NCI-H446 (cell line): ENCODE data around the gene CLECL1.
"Not testable (repeated sequence)": the region's sequence is repeated elsewhere in the genome, so short reads cannot be mapped to it uniquely, and the experiment has no call there.

Experiments
- DNase-seq, 2 experiments: peaks; one replicate each; lab custom pipeline; 2025; lab: John Stamatoyannopoulos, UW

The CLECL1 gene

DNA sequence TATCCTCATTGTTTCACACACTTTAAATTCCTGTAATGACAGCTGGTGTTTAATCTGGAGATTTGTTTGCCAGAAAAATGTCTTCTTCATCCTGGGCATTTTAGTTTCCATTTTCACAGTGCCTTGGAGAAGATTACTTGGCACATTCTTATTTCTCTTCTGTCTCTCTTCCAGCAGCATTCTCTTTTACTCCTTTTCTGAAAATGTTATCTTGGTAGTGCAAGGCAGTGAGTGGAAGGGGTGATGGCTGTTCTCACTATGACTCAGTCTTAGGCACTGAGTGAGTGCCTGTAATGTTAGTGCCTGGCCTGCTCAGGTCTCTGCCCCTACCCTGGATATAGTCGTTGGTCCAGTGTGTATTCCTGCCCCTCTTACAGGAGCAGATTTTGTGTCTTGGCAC, 13.1 kb downstream of the CLECL1 start:
- DNase-seq = no peak

DNA sequence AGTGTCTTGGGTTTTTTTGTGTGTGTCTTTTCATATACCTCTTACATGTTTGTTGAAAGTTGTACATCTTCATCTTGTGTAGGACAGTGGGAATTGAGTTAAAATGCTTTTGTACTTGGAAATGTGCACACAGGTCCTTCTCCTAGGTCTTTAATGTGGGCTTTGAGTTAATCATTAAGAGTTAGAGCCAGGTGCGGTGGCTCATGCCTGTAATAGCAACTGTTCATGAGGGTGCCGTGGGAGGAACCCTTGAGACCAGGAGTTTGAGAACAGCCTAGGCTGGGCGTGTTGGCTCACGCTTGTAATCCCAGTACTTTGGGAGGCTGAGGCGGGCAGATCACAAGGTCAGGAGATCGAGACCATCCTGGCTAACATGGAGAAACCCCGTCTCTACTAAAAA, 13.9 kb downstream of the CLECL1 start:
- DNase-seq = no peak

GRCh38 chr12:9717070-9717925, 15.6 kb downstream of the CLECL1 start:
- DNase-seq = no peak

- DNase-seq = not testable (repeated sequence)
Measured at GRCh38 chr12:9713032-9713558, 19.8 kb downstream of the CLECL1 start.

GRCh38 chr12:9711664-9712063, 21.2 kb downstream of the CLECL1 start:
- no peak for DNase-seq

GRCh38 chr12:9710584-9711375, 22.1 kb downstream of the CLECL1 start:
- no peak for DNase-seq

DNA sequence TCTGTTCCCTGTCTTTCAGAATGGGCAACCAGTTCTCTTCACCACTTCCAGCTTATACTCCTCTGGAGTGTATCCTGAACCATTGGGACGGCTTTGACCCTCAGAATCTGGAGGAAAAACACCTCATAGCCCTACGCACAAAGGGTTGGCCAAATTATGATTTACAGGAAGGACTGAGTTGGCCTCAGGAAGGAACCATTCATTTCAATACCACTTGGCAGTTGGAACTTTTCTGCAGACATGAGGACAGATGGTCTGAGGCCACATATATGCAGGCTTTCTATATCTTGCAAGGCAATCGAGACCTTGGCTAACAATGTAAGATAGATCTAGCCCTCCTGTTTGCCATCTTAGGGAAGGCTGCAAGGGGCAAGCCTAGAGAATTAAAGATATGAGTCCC, 24.0 kb downstream of the CLECL1 start:
- DNase-seq = no peak

GRCh38 chr12:9707864-9708808, 24.8 kb downstream of the CLECL1 start:
- DNase-seq = peak; percentile 4 to 55

DNA sequence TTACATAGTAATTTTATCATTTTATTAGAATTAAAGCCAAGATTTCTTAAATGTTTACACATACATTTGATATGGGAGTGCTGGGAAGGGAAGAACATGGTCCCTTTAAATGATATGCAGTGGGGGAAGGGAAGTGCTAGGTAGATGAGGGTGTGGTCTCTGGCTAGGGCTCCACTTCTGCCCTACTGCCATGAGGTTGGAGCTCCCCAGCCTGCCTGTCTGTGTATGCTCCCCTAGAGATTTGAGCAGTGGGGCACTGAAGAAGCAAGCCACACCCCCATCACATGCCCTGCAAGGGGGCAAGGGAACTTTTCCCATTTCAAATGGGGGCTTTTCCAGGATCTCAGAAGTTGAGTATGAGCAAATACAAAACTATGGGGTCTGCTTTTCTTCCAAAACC, 25.5 kb downstream of the CLECL1 start:
- no peak for DNase-seq

DNA sequence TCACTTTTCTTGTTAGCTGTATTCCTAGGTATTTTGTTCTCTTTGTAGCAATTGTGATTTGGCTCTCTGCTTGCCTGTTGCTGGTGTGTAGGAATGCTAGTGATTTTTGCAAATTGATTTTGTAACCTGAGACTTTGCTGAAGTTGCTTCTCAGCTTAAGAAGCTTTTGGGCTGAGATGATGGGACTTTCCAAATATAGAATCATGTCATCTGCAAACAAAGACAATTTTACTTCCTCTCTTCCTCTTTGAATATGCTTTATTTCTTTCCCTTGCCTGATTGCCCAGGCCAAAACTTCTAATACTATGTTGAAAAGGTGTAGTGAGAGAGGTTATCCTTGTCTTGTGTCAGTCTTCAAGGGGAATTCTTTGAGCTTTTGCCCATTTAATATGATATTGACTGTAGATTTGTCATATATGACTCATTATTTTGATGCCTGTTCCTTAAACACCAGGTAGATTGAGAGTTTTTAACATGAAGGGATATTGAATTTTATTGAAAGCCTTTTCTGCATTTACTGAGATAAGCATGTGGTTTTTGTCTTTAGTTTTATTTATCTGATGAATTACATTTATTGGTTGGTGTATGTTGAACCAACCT, 26.7 kb downstream of the CLECL1 start:
- no peak for DNase-seq

DNA sequence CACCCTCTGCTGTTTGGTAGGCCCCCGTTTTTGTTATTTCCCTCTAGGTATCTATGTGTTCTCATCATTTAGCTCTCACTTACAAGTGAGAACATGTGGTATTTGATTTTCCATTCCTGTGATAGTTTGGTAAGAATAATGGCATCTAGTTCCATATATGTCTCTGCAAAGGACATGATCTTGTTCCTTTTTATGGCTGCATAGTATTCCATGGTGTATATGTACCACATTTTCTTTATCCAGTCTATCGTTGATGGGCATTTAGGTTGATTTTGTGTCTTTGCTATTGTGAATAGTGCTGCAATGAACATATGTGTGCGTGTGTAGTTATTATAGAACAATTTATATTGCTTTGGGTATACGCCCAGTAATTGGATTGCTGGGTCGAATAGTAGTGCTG, 28.3 kb downstream of the CLECL1 start:
- not testable (repeated sequence) for DNase-seq

- DNase-seq = no peak
Measured at GRCh38 chr12:9702255-9702654, 30.6 kb downstream of the CLECL1 start.

GRCh38 chr12:9701380-9702154, 31.3 kb downstream of the CLECL1 start:
- no peak for DNase-seq

DNA sequence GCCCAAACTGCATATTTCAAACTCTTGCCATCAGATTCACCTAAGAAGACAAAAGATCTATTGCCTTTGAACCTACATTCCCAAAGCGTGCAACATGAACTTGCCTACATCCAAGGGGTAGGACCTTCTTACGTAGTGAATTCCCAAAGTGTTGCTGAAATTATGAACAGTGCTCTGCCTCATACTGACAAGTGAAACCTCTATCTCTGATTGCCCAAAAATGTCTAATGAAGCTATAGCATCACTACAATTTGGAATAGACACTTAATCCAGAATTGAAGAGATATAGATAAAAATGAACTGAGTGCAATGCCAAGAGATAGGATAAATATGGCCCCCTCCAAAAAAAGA, 32.3 kb downstream of the CLECL1 start:
- no peak for DNase-seq

- DNase-seq = no peak
Measured at GRCh38 chr12:9699898-9700605, 32.8 kb downstream of the CLECL1 start.

DNA sequence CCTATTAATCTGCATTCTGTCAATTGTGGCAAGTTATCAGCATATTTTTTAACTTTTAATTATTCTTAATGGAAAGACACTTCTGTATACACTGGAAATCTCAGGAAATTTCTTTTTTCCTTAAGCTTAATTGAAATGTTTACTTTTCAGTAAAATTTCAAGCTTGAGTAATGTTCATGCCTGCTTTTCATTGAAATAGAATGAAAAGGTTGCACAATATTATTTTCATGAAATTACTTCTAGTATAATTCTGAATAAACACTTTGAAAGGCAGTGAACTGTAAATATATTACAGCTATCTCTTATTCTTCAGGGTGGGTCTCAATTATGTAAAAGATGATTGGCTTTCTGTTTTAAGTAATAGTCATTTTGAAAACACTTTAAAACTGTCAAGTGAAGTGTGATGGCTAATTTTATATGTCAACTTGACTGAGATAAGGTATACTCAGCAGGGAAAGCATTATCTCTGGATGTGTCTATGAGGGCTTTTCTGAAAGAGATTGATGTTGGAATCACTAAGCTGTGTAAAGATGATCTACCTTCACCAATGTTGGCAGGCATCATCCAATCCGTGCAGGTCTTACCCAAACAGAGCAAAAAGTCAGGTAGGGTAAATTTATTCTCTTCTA, 33.5 kb downstream of the CLECL1 start:
- no peak for DNase-seq

- no peak for DNase-seq
Measured at GRCh38 chr12:9698681-9699080, 34.2 kb downstream of the CLECL1 start.

DNA sequence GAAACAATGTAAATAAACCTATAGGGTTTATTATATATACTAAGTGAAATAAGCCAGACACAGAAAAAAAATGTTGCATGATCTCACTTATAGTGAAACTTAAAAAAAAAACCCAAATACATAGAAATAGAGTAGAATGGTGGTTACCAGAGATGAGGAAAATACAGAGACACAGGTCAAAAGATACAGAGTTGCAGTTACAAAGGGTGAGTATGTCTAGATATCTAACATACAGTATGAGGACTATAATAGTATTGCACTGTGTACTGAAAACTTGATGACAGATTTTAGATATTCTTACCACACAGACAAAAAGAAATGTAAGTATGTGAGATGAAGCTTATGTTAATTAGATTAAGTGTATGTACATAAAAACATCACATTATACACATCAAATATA, 35.3 kb downstream of the CLECL1 start:
- no peak for DNase-seq

DNA sequence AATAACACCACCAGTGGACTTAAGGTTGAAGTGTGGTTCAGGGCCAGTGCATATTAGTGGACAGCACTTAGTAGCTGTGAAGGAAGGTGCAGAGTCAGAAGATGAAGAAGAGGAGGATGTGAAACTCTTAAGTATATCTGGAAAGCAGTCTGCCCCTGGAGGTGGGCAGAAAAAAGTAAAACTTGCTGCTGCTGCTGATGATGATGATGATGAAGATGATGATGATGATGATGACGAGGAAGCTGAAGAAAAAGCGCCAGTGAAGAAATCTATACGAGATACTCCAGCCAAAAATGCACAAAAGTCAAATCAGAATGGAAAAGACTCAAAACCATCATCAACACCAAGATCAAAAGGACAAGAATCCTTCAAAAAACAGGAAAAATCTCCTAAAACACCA, 37.2 kb downstream of the CLECL1 start:
- DNase-seq = not testable (repeated sequence)

GRCh38 chr12:9695150-9695549, 37.7 kb downstream of the CLECL1 start:
- not testable (repeated sequence) for DNase-seq
